GM19467 (cell line): ENCODE results near the gene SWAP70.

Source experiments
- ATAC-seq: cut with Tn5 transposase; IDR thresholded peaks from one replicate; pipeline ENCODE4 v1.9.1; 2021; ENCODE audit warnings: mild to moderate bottlenecking, moderate library complexity; ENCODE audit not compliant: unreplicated experiment

SWAP70 gene

DNA sequence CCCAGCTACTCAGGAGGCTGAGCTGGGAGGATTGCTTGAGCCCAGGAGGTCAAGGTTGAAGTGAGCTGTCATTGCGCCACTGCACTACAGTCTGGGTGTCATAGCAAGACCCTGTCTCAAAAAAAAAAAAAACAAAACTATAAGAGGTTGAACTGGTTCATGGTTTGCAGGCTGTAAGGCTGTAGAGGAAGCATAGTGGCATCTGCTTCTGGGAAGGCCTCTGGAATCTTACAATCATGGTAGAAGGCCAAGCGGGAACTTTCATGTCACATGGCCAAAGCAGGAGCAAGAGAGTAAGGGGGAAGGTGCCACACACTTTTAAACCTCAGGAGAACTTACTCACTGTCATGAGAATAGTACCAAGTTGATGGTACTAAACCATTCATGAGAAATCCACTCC, 109.6 kb downstream of the SWAP70 start:
- ATAC-seq = no peak

DNA sequence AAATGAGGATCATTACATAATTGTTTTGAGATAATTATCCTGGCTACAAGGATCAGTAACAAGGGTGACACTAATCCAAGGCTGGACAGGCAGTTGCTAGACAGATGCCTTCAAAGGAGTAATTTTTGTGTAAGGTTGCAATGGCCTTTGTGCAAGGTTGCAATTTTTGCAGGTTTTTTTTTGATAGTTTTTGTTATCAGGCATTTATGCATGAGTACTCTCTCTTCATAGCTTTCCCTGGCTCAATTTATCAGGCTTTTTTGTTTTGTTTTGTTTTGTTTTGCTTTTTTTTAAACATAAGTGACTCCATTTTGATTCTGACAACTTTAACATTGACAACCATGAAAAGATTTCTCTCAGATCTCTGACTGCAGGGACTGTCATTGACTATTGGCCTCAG, 110.2 kb downstream of the SWAP70 start:
- no peak for ATAC-seq

DNA sequence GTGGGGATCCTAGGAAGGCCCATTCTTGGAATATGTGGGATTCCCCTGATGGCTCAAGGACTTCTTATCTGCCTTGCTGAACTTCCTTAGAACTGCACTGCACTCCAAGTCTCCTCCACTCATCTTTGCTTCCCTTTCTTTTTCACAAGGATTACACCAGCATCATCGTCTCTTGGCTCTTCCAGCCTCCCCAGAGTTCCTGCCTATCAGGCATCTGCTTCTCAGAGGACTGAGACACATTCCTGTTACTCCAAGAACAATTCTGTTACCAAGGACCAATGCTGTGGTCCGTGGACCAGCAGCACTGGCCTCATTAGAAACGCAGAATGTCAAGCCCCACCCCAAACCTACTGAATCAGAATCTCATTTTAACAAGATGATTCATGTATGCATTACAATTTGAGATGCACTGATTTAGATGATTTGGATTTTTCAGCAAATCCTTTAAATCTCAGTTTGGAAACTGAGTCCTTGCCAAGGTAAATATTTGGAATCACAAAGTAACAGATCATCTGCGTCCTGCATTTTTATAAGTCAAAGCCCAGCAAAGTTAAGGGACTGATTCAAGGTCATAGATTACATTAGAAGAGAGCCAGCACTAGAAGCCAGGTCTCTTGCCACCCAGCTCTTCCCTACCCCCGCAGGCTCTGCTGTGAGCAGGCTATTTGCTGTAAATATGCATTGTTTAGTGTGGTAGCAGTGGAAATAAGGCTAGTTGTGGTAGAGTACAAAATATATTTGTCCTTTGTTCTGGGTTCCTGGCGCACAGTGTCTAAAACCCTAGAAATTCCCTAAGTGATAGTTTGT, 110.9 kb downstream of the SWAP70 start:
- ATAC-seq = no peak

DNA sequence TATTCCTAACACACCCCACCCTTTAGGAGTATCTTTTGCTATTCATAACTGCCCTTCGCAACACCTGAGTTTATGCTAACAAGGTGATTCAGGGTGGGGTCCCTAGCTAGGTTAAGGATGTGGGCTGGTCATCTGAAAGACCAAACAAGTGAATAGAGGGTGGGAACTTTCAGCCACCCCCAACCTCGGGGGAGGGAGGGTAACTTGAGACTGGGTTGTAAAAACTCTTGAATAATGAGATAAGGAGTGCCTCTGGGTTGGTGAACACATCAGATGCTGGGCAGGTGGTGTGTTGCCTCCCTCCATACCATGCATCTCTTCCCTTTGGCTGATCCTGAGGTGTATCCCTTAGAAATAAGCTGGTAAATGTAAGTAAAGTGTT, 111.5 kb downstream of the SWAP70 start:
- no peak for ATAC-seq

GRCh38 chr11:9776203-9776602, 112.3 kb downstream of the SWAP70 start:
- no peak for ATAC-seq

DNA sequence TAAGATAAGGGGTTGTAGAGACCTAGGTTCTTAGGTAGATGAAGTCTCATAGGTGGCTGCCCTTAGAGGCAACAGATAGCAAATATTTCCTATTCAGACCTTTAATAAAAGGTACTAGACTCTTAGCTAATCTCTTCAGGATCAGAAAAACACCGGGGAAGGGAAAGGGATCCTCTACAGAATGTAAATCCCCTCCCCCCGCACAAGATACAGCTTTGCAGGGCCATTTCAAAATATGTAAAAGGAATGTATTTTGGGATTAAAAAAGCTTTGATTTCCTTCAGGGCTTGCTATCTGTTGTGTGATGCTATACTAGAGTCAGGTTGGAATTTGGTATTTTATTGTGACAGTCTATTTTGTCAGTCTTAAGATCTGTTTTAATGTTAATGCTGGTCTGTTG, 113.2 kb downstream of the SWAP70 start:
- no peak for ATAC-seq

GRCh38 chr11:9777525-9777924, 113.6 kb downstream of the SWAP70 start:
- no peak for ATAC-seq

DNA sequence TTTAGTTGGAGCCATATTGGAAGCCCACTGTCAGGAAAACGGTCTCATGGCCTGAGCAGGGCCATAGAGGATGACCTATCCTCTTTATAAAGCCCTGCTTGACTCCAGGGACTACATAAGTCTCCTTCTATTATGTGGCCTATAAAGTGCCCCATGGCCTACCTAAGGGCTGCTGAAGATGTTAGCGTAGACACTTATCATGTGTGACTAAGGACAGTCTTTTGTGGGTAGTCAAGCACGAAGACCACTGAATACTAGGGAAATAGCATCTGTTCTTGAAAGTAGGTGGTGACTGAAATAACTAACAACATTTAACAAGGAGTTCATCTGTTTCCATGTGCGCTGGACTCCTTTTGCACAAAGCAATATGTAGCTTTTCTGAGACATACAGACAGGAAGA, 117.1 kb downstream of the SWAP70 start:
- no peak for ATAC-seq

- ATAC-seq = no peak
Observed at GRCh38 chr11:9783986-9784385, 120.1 kb downstream of the SWAP70 start.

GRCh38 chr11:9784602-9785315, 120.9 kb downstream of the SWAP70 start:
- ATAC-seq = no peak

DNA sequence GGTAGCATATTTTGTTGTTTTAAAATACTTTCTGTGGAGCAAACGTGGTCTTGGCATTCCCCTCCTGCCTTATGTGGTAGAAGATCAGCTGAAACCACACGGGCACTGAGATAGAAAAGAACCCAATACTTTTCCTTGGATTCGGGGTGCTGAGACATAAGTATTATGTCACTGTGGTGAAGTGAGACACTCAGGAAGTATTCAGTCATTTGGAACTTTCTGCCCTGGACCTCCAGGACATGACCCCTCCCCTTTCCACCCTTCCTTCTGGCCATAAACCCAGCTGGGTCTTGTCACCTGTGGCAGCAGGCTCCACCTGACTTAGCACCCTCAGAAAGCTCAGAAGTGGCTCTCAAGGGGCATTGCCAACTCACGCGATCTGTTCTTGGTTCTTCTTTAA, 123.4 kb downstream of the SWAP70 start:
- no peak for ATAC-seq

GRCh38 chr11:9787981-9788521, 124.2 kb downstream of the SWAP70 start:
- no peak for ATAC-seq

- ATAC-seq = no peak
Observed at GRCh38 chr11:9789910-9790309, 126.0 kb downstream of the SWAP70 start.

DNA sequence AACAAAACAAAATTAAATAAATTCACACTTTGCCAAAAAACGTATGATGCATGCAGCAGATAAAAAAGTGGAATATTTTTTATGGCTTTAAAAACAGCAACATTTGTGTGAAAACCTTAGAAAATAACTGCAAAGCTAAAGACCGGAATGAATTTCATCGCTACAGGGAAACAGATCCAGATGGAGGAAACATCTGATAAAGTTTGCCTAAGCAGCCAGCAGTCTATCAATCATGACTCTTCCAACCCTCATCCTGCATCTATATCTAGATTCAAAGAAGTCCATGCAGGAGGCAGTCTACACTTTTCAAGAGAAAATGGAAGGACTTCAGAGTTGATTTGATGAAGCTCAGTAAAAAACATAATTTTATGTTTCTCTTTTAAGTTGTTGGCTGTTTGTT, 126.8 kb downstream of the SWAP70 start:
- ATAC-seq = no peak

DNA sequence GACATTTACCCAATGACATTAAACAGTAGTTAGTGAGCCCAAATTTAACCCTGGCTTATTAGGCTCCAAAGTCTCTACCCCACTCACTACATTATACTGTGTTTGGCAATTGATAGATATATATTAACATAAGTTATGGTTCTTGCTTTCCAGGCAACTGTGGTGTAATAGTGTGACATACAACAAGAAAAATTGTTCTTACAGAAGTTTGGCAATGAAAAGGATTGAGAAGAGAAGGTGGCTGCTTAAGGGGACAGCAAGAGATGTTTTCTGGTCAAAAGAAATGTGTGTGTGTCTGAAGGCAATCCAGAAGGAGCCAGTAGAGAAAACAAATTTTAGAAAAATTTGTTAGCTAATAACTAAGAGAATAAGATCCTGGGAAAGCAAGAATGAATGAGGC, 132.4 kb downstream of the SWAP70 start:
- no peak for ATAC-seq

- no peak for ATAC-seq
Observed at GRCh38 chr11:9796854-9797253, 133.0 kb downstream of the SWAP70 start.

GRCh38 chr11:9797300-9797699, 133.4 kb downstream of the SWAP70 start:
- no peak for ATAC-seq

DNA sequence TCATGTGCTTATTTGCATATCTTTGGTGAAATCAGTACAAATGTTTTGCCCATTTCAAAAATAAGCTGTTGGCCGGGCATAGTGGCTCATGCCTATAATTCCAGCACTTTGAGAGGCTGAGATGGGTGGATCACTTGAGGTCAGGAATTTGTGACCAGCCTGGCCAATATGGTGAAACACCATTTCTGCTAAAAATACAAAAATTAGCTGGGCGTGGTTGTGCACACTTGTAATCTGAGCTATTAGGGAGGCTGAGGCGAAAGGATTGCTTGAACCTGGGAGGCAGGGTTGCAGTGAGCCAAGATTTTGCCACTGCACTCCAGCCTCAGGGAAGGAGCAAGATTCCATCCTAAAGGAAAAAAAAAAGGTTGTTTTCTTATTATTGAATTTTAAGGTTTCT, 136.0 kb downstream of the SWAP70 start:
- no peak for ATAC-seq

- ATAC-seq = no peak
Observed at GRCh38 chr11:9802291-9802861, 138.5 kb downstream of the SWAP70 start.
